GM12878 (cell line): ENCODE data around the gene REPIN1. TPM values are rescaled to one million over a fixed set of nuclear protein-coding genes. Genes with fewer than 3 reads are reported as not detected.

ENCODE experiments used
- CHD1 ChIP-seq: IDR thresholded peaks from 2 replicates; pipeline ENCODE4 v1.6.1; 2012; ENCODE audit warnings: low read depth, low read length, improper control_type of control experiment
- CTCF ChIP-seq, 3 experiments: IDR thresholded peaks in 2 of 3; conservative IDR thresholded peaks in 1 of 3; 2 replicates each; pipeline ENCODE4 v1.5.1; 2011; ENCODE audit warnings: low read depth in 3 of 3, low read length in 3 of 3, mild to moderate bottlenecking in 3 of 3, control low read depth in 2 of 3, moderate library complexity in 2 of 3, inconsistent platforms in 1 of 3, mixed read lengths in 1 of 3; ENCODE audit not compliant: control insufficient read depth in 2 of 3, insufficient read depth in 1 of 3; ENCODE audit errors: extremely low read depth in 1 of 3
- PML ChIP-seq: IDR thresholded peaks from 2 replicates; pipeline ENCODE4 v1.6.1; 2012; ENCODE audit warnings: low read length, inconsistent platforms
- RELB ChIP-seq: fragments of 450-650 bp; IDR thresholded peaks from 2 replicates; pipeline ENCODE4 v1.6.1; 2017; ENCODE audit warnings: low read depth, mild to moderate bottlenecking, moderate library complexity
- ZBTB40 ChIP-seq: fragments of 450-650 bp; IDR thresholded peaks from 2 replicates; pipeline ENCODE4 v1.6.1; 2016; ENCODE audit warnings: mild to moderate bottlenecking, moderate library complexity, borderline replicate concordance
- ZNF384 ChIP-seq: IDR thresholded peaks from 2 replicates; pipeline ENCODE4 v1.6.1; 2012; ENCODE audit warnings: low read depth, mild to moderate bottlenecking, low read length, improper control_type of control experiment, borderline replicate concordance
- polyA plus RNA-seq, 11 experiments: library from polyadenylated mRNA; depleted of rRNA in 4 of 11; unstranded in 6 of 11; stranded (reverse) in 5 of 11; fragments of >200 nt; fragmentation: Nextera tagmentation in 4 of 11; fragmentation: Illumina TruSeq in 1 of 11; extraction: Ambion mirVana in 4 of 11; extraction: Trizol in 1 of 11; gene quantifications; 1 replicate in 1 of 11; 2 replicates in 10 of 11; pipeline versions ENCODE4 v1.2.1 to v1.2.3, GENCODE V29; 2011 to 2016; ENCODE audit warnings: inconsistent platforms in 2 of 11, missing spikeins in 2 of 11, low read depth in 1 of 11
- total RNA-seq, 4 experiments: library from RNA; depleted of rRNA in 3 of 4; stranded (reverse); fragments of >200 nt in 3 of 4; fragmentation: Illumina TruSeq in 1 of 4; extraction: Trizol in 1 of 4; gene quantifications; 2 replicates each; pipeline versions ENCODE4 v1.2.1 to v1.2.3, GENCODE V29; 2013 to 2021
- TF ChIP-seq, protein P1 (sequence below): IDR thresholded peaks from 2 replicates; pipeline ENCODE4 v1.6.1; 2011; ENCODE audit warnings: borderline replicate concordance, low read depth, mild to moderate bottlenecking, moderate library complexity, low read length; ENCODE audit not compliant: insufficient read depth, poor library complexity, severe bottlenecking

Gene REPIN1
- total and polyA plus RNA-seq, 10 of the 15 experiments (the other 5 are each of a cell fraction or from before 2014, with no cell fraction given), result 5.1 to 172 (median 76.9) TPM

DNA sequence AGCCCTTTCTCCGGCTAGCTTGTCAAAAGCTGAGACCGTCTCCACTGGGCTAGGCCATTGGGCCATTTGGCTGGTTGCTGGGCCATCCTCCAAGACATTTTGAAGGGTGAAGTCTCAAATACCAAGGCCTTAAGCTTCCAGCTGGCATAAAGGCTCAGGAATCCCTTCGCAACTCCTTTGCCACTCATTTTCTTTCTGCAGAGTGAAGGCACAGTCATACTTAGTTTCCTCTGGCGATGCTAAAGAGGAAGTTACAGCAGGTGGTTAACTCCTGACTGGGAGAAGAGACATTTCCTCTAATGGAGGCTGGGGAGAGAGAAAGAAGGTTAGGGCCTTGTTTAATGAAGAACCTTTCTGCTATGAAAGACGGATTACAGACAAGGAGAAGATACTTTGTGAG is 4.8 kb upstream of the REPIN1 start (continued):
- TF ChIP-seq ZBTB40 (no peak), CHD1 (no peak), CTCF (IDR thresholded peaks at IDR 0.05 in 2 of 3, conservative IDR thresholded peaks at IDR 0.05 in 1 of 3; ENCODE audit: control insufficient read depth in 2 of 3, extremely low read depth in 1 of 3, insufficient read depth in 1 of 3, low read depth in 3 of 3, low read length in 3 of 3) (no peak), PML (no peak), RELB (peak; percentile 44; the same call in 1 of the 2 replicates), ZNF384 (no peak)
- TF ChIP-seq, protein P1, sequence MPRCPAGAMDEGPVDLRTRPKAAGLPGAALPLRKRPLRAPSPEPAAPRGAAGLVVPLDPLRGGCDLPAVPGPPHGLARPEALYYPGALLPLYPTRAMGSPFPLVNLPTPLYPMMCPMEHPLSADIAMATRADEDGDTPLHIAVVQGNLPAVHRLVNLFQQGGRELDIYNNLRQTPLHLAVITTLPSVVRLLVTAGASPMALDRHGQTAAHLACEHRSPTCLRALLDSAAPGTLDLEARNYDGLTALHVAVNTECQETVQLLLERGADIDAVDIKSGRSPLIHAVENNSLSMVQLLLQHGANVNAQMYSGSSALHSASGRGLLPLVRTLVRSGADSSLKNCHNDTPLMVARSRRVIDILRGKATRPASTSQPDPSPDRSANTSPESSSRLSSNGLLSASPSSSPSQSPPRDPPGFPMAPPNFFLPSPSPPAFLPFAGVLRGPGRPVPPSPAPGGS, result no peak
